Glutamatergic neuron (in vitro differentiated cells): ENCODE results near the gene CCL4L2. TPM values are rescaled to one million over a fixed set of nuclear protein-coding genes. Genes with fewer than 3 reads are reported as not detected.
"Not testable (repeated sequence)": the region's sequence is repeated elsewhere in the genome, so short reads cannot be mapped to it uniquely, and the experiment has no call there.

Source experiments
- DNase-seq: peaks from one replicate; pipeline ENCODE4 v3.0.0; 2022
- H3K27ac Mint-ChIP-seq: one replicate; pipeline ENCODE4 v1.8.0; 2020; ENCODE audit warnings: mild to moderate bottlenecking, mixed read lengths, inconsistent platforms; ENCODE audit not compliant: unreplicated experiment
- H3K27me3 Mint-ChIP-seq: one replicate; pipeline ENCODE4 v1.8.0; 2020; ENCODE audit warnings: mild to moderate bottlenecking, moderate library complexity, mixed read lengths, inconsistent platforms; ENCODE audit not compliant: unreplicated experiment
- H3K36me3 Mint-ChIP-seq: one replicate; pipeline ENCODE4 v1.8.0; 2020; ENCODE audit warnings: mild to moderate bottlenecking, mixed read lengths, inconsistent platforms; ENCODE audit not compliant: unreplicated experiment
- H3K4me1 Mint-ChIP-seq: one replicate; pipeline ENCODE4 v1.8.0; 2020; ENCODE audit warnings: mild to moderate bottlenecking, low read depth, mixed read lengths, inconsistent platforms; ENCODE audit not compliant: unreplicated experiment
- H3K4me3 Mint-ChIP-seq: one replicate; pipeline ENCODE4 v1.8.0; 2020; ENCODE audit warnings: mild to moderate bottlenecking, mixed read lengths, inconsistent platforms; ENCODE audit not compliant: unreplicated experiment
- H3K9me3 Mint-ChIP-seq: one replicate; pipeline ENCODE4 v1.8.0; 2020; ENCODE audit warnings: mild to moderate bottlenecking, moderate library complexity, mixed read lengths, inconsistent platforms; ENCODE audit not compliant: unreplicated experiment
- total RNA-seq: library from RNA; stranded (reverse); fragmentation: NEBNext Ultra II Directional; extraction: Animal tissue kit (Norgen Biotek cat#: 25700); gene quantifications from one replicate; pipeline ENCODE4 v1.2.1, GENCODE V29; 2021; ENCODE audit not compliant: unreplicated experiment
- TF ChIP-seq, protein P1 (sequence below): fragments of 200-600 bp; sonication (generic); IDR thresholded peaks from one replicate; pipeline ENCODE4 v1.5.0; 2021; ENCODE audit not compliant: partially characterized antibody, unreplicated experiment

CCL4L2 gene
- total RNA-seq, 1 donor from 2014 or later = not detected

DNA sequence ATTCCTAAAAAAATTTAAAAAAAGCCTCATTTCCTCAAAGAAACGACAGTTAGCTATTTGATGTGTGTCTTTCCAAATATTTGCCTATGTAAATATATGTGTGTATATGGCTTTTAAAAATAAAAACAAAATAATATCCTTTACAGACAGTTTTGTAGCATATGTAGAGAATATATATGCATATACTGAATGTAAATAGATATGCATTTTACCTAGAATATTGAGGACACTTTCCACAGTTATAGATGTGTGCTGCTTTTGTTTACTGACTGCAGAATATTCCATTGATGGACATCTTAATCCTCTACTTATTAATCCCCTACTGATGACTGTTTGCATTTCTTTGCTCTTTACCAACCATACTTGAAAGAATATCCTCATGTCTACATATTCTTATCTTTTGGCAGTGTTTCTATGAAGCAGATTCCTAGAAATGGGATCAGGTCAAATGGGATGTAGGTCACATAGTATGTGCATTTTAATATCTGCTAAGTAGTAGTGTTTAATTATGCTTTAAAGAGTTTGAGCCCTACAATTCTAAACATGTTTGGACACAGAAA, 17.6 kb upstream of the CCL4L2 start:
- no peaks in the 10 kb centered on the region for H3K27me3 Mint-ChIP-seq
- no peaks in the 10 kb centered on the region for H3K36me3 Mint-ChIP-seq
- H3K27ac Mint-ChIP-seq = no peak overlapping the region
- TF ChIP-seq, protein P1, sequence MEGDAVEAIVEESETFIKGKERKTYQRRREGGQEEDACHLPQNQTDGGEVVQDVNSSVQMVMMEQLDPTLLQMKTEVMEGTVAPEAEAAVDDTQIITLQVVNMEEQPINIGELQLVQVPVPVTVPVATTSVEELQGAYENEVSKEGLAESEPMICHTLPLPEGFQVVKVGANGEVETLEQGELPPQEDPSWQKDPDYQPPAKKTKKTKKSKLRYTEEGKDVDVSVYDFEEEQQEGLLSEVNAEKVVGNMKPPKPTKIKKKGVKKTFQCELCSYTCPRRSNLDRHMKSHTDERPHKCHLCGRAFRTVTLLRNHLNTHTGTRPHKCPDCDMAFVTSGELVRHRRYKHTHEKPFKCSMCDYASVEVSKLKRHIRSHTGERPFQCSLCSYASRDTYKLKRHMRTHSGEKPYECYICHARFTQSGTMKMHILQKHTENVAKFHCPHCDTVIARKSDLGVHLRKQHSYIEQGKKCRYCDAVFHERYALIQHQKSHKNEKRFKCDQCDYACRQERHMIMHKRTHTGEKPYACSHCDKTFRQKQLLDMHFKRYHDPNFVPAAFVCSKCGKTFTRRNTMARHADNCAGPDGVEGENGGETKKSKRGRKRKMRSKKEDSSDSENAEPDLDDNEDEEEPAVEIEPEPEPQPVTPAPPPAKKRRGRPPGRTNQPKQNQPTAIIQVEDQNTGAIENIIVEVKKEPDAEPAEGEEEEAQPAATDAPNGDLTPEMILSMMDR = no peak
- H3K4me1 Mint-ChIP-seq = peaks cover 28% of the 10 kb centered on the region
- DNase-seq = no peak
- peaks cover 3% of the 10 kb centered on the region for H3K9me3 Mint-ChIP-seq
- no peak overlapping the region for H3K4me3 Mint-ChIP-seq

DNA sequence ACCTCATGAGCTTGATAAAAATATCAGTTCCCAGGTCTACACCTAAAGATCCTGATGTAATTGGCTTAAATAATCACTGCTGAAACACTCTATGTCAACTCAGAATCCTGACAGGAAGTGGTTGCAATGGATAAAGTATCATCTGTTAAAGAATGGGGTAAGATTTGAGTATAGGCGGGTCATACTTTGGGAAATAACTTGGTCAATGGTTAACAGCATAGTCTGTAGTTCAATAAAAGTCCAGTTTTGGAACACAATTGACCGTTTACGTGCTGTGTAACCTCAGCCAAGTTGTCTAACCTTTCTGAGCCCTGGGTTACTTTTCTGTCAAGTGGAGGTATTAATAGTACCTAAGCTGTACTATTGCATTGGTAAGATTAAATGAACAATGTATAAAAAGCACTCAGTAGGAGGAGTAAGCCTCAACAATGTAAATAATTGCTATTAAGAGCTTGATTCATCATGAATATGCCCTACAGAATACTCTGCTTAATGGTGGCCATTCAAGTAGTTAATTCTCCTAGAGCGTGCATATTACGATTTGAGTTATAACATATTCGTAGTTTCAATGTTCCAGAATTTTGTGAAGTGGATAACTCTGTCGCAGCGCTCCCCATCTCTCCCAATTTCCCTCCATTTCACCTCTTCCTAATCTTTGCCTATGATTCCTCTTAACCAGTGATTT, 16.6 kb upstream of the CCL4L2 start:
- not testable (repeated sequence) for H3K4me3 Mint-ChIP-seq, H3K9me3 Mint-ChIP-seq, H3K27ac Mint-ChIP-seq, H3K36me3 Mint-ChIP-seq, DNase-seq, H3K27me3 Mint-ChIP-seq
- peaks cover 21% of the 10 kb centered on the region for H3K4me1 Mint-ChIP-seq

DNA sequence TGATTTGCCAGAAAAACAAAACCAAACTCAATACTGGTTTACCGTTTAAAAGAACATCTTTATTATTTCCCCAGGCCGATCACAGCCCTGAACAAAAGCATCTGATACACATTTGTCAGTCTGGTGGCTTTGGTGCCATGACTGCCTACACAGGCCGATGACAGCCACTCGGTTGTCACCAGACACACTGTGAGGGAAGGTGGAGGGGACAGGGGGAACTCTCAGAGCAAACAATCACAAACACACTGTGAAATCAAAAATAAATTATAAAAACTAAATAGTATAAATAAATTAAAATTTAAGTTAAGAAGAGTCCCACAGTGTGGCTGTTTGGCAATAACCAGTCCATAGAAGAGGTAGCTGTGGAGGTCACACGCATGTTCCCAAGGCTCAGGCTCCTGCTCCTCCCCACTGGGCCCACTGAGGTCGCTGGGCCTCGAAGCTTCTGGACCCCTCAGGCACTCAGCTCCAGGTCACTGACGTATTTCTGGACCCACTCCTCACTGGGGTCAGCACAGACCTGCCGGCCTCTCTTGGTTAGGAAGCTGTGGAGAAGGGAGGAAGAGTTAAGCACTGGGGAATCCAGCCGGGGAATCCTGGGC, 15.9 kb upstream of the CCL4L2 start:
- H3K27me3 Mint-ChIP-seq, H3K4me3 Mint-ChIP-seq, H3K9me3 Mint-ChIP-seq, H3K36me3 Mint-ChIP-seq, DNase-seq, H3K27ac Mint-ChIP-seq: not testable (repeated sequence)
- H3K4me1 Mint-ChIP-seq = peaks cover 20% of the 10 kb centered on the region

DNA sequence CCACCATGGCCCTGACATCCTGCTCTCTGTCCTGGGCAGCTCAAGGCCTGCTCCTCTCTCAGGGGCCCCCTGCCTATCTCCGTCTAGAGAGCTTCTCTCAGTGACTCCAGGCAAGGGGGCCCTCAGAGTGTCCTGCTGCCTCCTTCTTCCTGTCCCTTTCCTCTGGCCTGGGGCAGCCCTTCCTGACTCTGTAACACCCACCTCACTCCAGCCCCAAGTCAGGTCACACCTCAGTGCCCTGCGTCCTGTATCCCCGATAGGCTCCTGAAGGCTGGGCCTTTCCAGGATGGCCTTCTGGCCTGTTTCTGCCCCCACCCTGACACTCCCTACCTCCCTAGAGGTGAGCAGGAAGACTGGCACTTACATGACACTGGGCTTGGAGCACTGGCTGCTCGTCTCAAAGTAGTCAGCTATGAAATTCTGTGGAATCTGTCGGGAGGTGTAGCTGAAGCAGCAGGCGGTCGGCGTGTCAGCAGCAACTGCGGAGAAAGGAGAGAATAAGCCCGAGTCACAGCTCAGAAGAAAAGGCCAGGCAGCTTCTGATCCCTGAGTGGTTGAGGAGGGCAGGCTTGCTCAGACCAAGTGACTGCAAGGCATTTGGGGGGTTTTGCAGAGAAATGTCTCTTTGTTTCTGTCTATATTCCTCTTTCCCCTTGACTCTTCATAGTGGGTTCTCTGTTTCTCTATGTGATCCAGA, 15.3 kb upstream of the CCL4L2 start:
- peaks cover 2% of the 10 kb centered on the region for H3K9me3 Mint-ChIP-seq
- no peak for DNase-seq
- H3K27ac Mint-ChIP-seq = peak overlapping the region; percentile 10
- no peak overlapping the region for H3K4me3 Mint-ChIP-seq
- H3K4me1 Mint-ChIP-seq = peaks cover 16% of the 10 kb centered on the region
- TF ChIP-seq, protein P1 = no peak
- H3K36me3 Mint-ChIP-seq = no peaks in the 10 kb centered on the region
- H3K27me3 Mint-ChIP-seq = no peaks in the 10 kb centered on the region

DNA sequence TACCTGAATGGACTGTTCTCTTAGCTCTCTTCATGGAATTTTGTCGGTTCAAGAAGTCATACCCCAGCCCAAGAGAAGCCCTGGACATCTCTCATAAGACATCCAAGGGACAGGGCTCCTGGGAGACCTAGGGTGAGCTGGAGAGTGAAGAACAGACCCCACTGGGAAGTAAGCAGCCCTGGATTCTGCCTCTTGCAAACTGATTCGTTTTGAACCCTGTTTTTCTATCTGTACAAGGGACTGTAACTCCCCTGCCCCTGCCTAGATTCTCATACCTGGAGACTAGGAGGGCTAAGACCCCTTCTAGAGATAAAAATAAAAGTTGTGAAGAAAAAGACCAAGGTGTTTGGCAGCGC, 14.8 kb upstream of the CCL4L2 start:
- TF ChIP-seq, protein P1 = no peak
- DNase-seq = no peak
- Mint-ChIP-seq H3K4me3 (no peak overlapping the region), H3K36me3 (no peaks in the 10 kb centered on the region), H3K27me3 (no peaks in the 10 kb centered on the region), H3K4me1 (peaks cover 16% of the 10 kb centered on the region), H3K27ac (no peak overlapping the region), H3K9me3 (peaks cover 3% of the 10 kb centered on the region)

DNA sequence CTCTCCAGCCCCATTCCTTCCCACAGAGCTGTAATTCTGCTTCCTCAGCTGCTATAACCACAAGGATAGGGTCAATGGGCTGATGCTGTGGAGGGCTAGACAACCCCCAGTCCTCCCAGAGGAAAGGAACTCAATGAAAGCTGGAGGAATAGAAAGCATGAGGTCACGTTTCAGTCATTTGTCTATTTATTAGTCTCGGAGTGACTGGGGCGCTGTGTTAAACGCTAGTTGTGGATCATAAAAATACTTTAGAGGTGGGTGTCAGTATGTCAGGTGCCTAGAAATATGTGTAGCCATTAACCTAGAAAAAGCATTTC, 13.5 kb upstream of the CCL4L2 start:
- DNase-seq = no peak
- H3K4me3 Mint-ChIP-seq = no peak overlapping the region
- peaks cover 3% of the 10 kb centered on the region for H3K9me3 Mint-ChIP-seq
- TF ChIP-seq, protein P1 = no peak
- H3K27ac Mint-ChIP-seq = no peak overlapping the region
- H3K4me1 Mint-ChIP-seq = peaks cover 12% of the 10 kb centered on the region
- H3K27me3 Mint-ChIP-seq = no peaks in the 10 kb centered on the region
- H3K36me3 Mint-ChIP-seq = no peaks in the 10 kb centered on the region
